NCI-H524 (cell line): Measurements from ENCODE around the gene FSTL4.
"Not testable (repeated sequence)": the region's sequence is repeated elsewhere in the genome, so short reads cannot be mapped to it uniquely, and the experiment has no call there.

Source experiments
- DNase-seq, 2 experiments: peaks; one replicate each; lab custom pipeline; 2025; lab: John Stamatoyannopoulos, UW

Gene FSTL4

DNA sequence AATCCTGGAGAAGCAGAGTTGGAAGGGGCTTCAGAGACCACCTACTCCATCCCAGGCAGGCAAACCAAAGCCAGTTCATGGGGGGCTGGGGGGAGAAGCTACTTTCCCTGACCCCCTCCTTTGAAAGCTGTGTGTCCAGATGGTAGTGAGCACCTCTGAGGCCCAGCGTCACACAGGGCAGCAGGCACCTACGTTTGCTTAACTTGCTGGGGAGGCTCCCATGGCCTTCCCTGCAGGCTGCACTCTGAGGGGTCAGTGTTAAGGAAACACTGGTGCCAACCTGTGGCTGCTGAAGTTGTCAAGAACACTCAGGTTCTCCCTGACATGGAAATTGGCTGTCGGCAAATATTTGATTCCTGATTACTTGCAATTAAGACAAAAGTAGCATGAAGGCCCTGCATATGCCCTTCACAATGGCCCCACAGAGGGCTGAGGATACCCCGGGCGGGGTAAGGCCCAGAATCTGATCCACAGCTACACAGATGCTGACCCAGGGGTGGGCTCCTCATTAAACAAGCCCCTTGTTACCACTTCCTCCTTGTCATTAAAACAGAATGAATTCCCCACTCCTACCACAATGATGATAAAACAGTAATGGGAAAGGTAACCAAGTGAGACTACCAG, 208.5 kb downstream of the FSTL4 start:
- DNase-seq: no peak

- no peak for DNase-seq
These were observed 209.6 kb downstream of the FSTL4 start for GRCh38 chr5:133402775-133403174.

GRCh38 chr5:133401731-133402347, 210.5 kb downstream of the FSTL4 start:
- no peak for DNase-seq

GRCh38 chr5:133400831-133401351, 211.4 kb downstream of the FSTL4 start:
- DNase-seq: no peak

GRCh38 chr5:133400120-133400519, 212.2 kb downstream of the FSTL4 start:
- no peak for DNase-seq

DNA sequence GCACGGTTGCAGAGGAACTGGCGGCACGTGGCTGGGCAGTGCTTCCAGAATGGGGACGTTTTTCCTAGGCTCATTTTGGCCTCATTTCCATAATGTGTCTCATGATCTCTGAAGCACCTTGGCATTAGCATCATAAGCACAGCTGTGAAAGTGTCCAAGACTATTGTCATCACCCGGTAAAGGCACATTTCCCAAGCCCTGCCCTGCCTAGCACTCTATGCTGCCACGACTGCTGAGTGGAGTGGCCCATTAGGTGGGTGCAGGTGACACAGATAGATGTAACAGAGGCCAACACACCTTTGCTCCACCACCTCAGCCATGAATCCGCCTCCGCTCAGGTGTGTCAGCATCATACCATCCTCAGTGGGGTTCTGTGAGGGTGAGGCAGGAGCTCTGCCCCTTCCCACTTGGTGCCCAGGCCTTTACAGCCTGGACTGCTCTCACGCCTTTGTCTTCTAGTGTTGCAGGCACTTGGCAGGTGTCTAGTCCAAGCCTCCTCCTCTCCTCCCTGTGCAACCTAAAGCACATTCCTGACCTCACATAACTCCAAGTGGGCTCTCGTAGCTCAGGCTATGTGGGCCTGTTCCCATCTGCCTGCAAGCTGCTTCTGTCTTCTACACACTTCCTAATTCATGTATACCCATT, 213.0 kb downstream of the FSTL4 start:
- DNase-seq: no peak

- no peak for DNase-seq
These were observed 213.7 kb downstream of the FSTL4 start for GRCh38 chr5:133398646-133399101.

GRCh38 chr5:133397990-133398645, 214.2 kb downstream of the FSTL4 start:
- DNase-seq: no peak

- DNase-seq: no peak
These were observed 215.0 kb downstream of the FSTL4 start for GRCh38 chr5:133397348-133397747.

DNA sequence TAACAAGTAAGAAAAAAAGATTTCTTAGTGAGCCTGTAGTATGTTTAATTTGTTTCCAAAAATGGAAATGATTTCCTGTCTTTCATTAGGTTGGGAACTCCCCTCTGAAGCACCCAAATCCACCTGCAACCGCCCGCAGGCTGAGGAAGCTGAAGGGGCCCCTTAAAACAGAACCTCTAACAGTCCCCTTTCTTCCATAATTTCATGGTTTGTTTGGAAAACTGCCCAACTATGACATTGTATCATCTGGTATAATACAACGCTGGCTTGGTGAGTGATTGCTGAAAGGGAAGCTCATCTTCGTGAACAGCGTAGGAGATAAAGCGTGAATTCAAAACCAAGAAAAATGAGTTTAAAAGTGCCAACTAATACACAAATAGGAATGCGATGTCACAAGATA, 215.5 kb downstream of the FSTL4 start:
- DNase-seq: no peak

GRCh38 chr5:133396187-133396741, 216.1 kb downstream of the FSTL4 start:
- DNase-seq: no peak

DNA sequence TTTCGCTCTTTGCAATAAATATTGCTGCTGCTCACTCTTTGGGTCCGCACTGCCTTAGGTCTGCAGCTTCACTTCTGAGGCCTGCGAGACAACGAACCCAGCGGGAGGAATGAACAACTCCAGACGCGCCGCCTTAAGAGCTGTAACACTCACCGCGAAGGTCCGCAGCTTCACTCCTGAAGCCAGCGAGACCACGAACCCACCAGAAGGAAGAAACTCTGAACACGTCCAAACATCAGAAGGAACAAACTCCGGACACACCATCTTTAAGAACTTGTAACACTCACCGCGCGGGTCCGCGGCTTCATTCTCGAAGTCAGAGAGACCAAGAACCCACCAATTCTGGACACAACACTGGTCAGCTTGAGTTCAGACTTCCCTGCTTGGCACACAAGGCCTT, 217.1 kb downstream of the FSTL4 start:
- DNase-seq: not testable (repeated sequence)

- not testable (repeated sequence) for DNase-seq
These were observed 217.9 kb downstream of the FSTL4 start for GRCh38 chr5:133394477-133394817.

DNA sequence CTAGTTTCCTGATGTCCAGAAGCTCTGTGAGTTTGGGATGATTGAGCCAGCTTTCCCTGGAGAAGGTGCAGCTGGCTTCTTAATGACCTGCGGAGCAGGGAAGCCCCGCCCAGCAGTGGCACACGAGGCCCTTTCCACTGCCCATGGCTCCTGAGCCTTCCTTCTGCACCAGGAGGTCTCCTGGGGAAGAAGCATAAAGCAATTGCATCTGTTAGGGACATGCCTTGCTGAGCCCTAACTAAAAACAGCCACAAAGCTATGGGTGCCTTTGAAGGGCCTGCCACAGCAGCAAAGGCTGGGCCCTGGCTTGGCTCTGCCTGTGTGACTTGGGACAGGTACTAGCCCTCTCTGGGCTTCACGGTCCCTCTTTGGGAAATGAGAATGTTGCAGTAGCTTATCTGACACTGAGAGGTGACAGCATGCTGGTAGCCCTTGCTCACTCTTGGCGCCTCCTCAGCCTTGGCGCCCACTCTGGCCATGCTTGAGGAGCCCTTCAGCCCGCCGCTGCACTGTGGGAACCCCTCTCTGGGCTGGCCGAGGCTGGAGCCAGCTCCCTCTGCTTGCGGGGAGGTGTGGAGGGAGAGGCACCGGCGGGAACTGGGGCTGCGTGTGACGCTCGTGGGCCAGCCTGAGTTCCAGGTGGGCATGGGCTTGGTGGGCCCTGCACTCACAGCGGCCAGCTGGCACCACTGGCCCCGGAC, 218.4 kb downstream of the FSTL4 start:
- DNase-seq: no peak

GRCh38 chr5:133392448-133392847, 219.9 kb downstream of the FSTL4 start:
- no peak for DNase-seq

GRCh38 chr5:133391354-133392136, 220.8 kb downstream of the FSTL4 start:
- DNase-seq: no peak

GRCh38 chr5:133390416-133391353, 221.7 kb downstream of the FSTL4 start:
- DNase-seq: no peak

DNA sequence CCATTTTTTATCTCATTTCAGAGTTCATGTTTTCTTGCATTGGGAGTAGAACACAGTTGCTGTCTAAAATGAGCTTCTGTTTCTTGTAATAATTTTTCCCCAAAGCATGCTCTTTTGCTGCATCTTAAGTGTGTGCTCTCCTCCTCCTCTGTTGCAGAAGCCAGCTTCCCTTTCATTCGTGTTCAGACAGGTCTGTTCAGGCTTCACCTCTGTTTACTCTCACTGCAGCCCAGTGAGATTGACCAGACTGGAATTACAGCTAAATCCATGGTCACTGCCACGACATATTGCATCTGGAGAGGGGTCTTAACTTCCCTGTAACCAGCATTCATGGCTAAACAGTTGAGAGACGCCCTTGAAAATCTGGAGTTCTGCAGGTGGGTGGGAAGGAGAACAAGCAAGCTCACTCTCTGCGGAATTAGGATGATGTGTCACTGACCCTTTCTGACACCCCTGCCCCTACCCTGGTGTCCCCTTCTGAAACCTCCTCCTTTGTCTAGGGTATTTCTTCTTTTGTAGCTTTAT, 223.2 kb downstream of the FSTL4 start:
- DNase-seq: no peak

DNA sequence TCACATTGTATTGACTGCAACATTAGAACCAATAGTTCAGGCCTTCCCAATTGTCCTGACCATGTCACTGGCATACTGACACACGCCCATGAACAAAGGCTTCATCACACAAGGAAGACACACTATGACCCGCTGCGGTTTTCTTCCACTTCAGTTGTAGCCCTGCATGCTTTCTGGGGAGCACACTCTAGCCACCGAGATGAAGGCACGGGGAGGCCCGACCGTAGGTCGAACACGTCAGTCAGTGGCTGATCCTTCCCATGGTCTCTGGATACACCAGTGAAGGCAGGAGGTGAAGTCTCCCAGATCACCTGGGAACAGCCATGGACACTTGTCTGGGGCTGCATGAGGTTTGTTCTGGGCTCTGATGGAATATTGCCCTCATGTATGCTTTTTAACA, 224.7 kb downstream of the FSTL4 start:
- DNase-seq: no peak

DNA sequence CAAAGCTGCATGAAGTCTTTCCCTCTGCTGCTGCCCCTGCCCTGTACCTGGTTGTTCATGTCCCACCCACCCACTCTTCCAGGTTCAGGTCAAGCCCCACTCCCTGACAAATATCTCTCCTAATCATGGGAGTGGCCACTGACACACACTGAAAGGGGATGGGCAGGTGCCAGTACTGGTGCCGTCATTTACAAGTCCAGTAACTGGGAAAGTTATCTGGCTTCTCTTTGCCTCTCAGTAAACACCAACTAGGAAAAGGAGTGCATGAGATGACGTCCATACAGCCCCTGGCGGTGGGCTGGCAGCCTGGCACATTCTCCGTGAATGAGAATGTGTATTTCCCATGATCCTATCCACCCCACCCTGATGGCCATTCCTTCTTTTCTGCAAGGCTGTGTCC, 225.2 kb downstream of the FSTL4 start:
- no peak for DNase-seq
